Erythroblast (primary cell): ENCODE data around the gene C1QTNF2.
"Not testable (repeated sequence)": the region's sequence is repeated elsewhere in the genome, so short reads cannot be mapped to it uniquely, and the experiment has no call there.

Experiments
- GATA1 ChIP-seq: IDR thresholded peaks from 2 replicates; pipeline ENCODE4 v1.6.1; 2011; ENCODE audit warnings: low read depth, mild to moderate bottlenecking, control low read depth, low read length, moderate library complexity
- POLR2A ChIP-seq: IDR thresholded peaks from 2 replicates; pipeline ENCODE4 v1.6.1; 2011; ENCODE audit warnings: mild to moderate bottlenecking, low read length

GRCh38 chr5:160334716-160335115 lies 35.7 kb downstream of the C1QTNF2 start:
- TF ChIP-seq POLR2A, GATA1: not testable (repeated sequence)
